Measurements from ENCODE around the gene PRR14L.
"Not testable (repeated sequence)": the region's sequence is repeated elsewhere in the genome, so short reads cannot be mapped to it uniquely, and the experiment has no call there.

The PRR14L gene

GRCh38 chr22:31747441-31747840 lies 2.5 kb downstream of the PRR14L start:
- Histone ChIP-seq H3K27me3 (no peaks in the 10 kb centered on the region), H3K4me3 (no peak overlapping the region), H3K9ac (peak overlapping the region in 8 of 11 experiments; percentile 8 to 99 (median 97); a peak in 8 of 22 replicates), H4K20me1 (peaks cover 0 to 55% (median 38%) of the 10 kb centered on the region in 11 experiments; a peak in 18 of 22 replicates), H3K27ac (0 out of 22 replicates have a peak overlapping the region, but pooled peaks of 1 of the 11 experiments have one; percentile 98), H3K4me2 (peak overlapping the region in 9 of 11 experiments; percentile 85 to 98 (median 92); a peak in 14 of 22 replicates), H3K9me3 (replicated peaks in 1 of 11) (no peaks in the 10 kb centered on the region), H3K36me3 (peaks cover 33 to 56% (median 46%) of the 10 kb centered on the region in 11 experiments), H3K4me1 (peaks cover 36 to 51% (median 38%) of the 10 kb centered on the region in 10 experiments)
- TF ChIP-seq Cebpa-rat (IDR thresholded peaks at IDR 0.05) = no peak

- Histone ChIP-seq H3K4me3 (no peak overlapping the region), H3K27ac (no peak overlapping the region), H3K36me3 (peaks cover 56 to 92% (median 77%) of the 10 kb centered on the region in 11 experiments), H3K9me3 (replicated peaks in 1 of 11) (no peaks in the 10 kb centered on the region), H3K4me2 (no peak overlapping the region), H3K27me3 (no peaks in the 10 kb centered on the region), H3K4me1 (peaks cover 14 to 42% (median 28%) of the 10 kb centered on the region in 10 experiments), H4K20me1 (peaks cover 19 to 90% (median 73%) of the 10 kb centered on the region in 11 experiments; a peak in 21 of 22 replicates), H3K9ac (no peak overlapping the region)
- no peak for TF ChIP-seq Cebpa-rat (IDR thresholded peaks at IDR 0.05)
These were observed 6.1 kb downstream of the PRR14L start for GRCh38 chr22:31743871-31744270.

GRCh38 chr22:31742682-31743081 lies 7.2 kb downstream of the PRR14L start:
- Histone ChIP-seq H3K4me3 (no peak overlapping the region), H3K36me3 (peaks cover 65 to 100% (median 84%) of the 10 kb centered on the region in 11 experiments), H3K9ac (no peak overlapping the region)

GRCh38 chr22:31742115-31742514 lies 7.8 kb downstream of the PRR14L start:
- Histone ChIP-seq H4K20me1 (peaks cover 34 to 98% (median 90%) of the 10 kb centered on the region in 11 experiments; a peak in 21 of 22 replicates), H3K27ac (peak overlapping the region in 2 of 11 experiments; percentile 1 to 5; a peak in 1 of 22 replicates), H3K4me2 (peak overlapping the region in 4 of 11 experiments; percentile 6 to 25 (median 14); a peak in 5 of 22 replicates), H3K27me3 (no peaks in the 10 kb centered on the region), H3K36me3 (peaks cover 65 to 100% (median 84%) of the 10 kb centered on the region in 11 experiments), H3K4me3 (no peak overlapping the region), H3K9ac (peak overlapping the region in 1 of 11 experiments; percentile 24; a peak in 1 of 22 replicates), H3K9me3 (replicated peaks in 1 of 11) (no peaks in the 10 kb centered on the region), H3K4me1 (peaks cover 0 to 24% (median 14%) of the 10 kb centered on the region in 10 experiments; a peak in 10 of 20 replicates)
- no peak for TF ChIP-seq Cebpa-rat (IDR thresholded peaks at IDR 0.05)

More at GRCh38 chr22:31742682-31743081, 7.2 kb downstream of the PRR14L start:
- H4K20me1 ChIP-seq = peaks cover 28 to 95% (median 85%) of the 10 kb centered on the region in 11 experiments; a peak in 21 of 22 replicates
- no peak for TF ChIP-seq Cebpa-rat (IDR thresholded peaks at IDR 0.05)
- H3K27me3 ChIP-seq = no peaks in the 10 kb centered on the region
- peak overlapping the region in 2 of 11 experiments; percentile 6 to 25; a peak in 2 of 22 replicates for H3K4me2 ChIP-seq
- H3K4me1 ChIP-seq = peaks cover 2 to 30% (median 17%) of the 10 kb centered on the region in 10 experiments; a peak in 16 of 20 replicates
- no peaks in the 10 kb centered on the region for H3K9me3 ChIP-seq (replicated peaks in 1 of 11)
- H3K27ac ChIP-seq = no peak overlapping the region

- H3K27me3 ChIP-seq; H3K4me2 ChIP-seq; H3K27ac ChIP-seq; H3K9ac ChIP-seq; H3K9me3 ChIP-seq (replicated peaks in 1 of 11); H3K4me3 ChIP-seq: not testable (repeated sequence)
- Histone ChIP-seq H3K36me3 (peaks cover 73 to 98% (median 82%) of the 10 kb centered on the region in 11 experiments), H3K4me1 (peaks cover 0 to 18% (median 14%) of the 10 kb centered on the region in 10 experiments; a peak in 10 of 20 replicates), H4K20me1 (peaks cover 36 to 97% (median 93%) of the 10 kb centered on the region in 11 experiments; a peak in 21 of 22 replicates)
These were observed 9.6 kb downstream of the PRR14L start for GRCh38 chr22:31740314-31740713.

GRCh38 chr22:31739795-31740201 lies 10.1 kb downstream of the PRR14L start:
- Histone ChIP-seq H3K9ac (peak overlapping the region in 2 of 11 experiments; percentile 4 to 19; a peak in 1 of 22 replicates), H3K27me3 (no peaks in the 10 kb centered on the region), H3K9me3 (replicated peaks in 1 of 11) (no peaks in the 10 kb centered on the region), H3K4me1 (peaks cover 0 to 18% (median 14%) of the 10 kb centered on the region in 10 experiments; a peak in 10 of 20 replicates), H4K20me1 (peaks cover 36 to 98% (median 93%) of the 10 kb centered on the region in 11 experiments; a peak in 21 of 22 replicates), H3K4me2 (no peak overlapping the region), H3K27ac (no peak overlapping the region), H3K4me3 (no peak overlapping the region), H3K36me3 (peaks cover 74 to 98% (median 84%) of the 10 kb centered on the region in 11 experiments)
- TF ChIP-seq Cebpa-rat (IDR thresholded peaks at IDR 0.05) = no peak

- no peaks in the 10 kb centered on the region for H3K27me3 ChIP-seq
- no peak overlapping the region for H3K4me2 ChIP-seq
- H3K9me3 ChIP-seq (replicated peaks in 1 of 11) = no peaks in the 10 kb centered on the region
- TF ChIP-seq Cebpa-rat (IDR thresholded peaks at IDR 0.05) = no peak
- peaks cover 40 to 98% (median 95%) of the 10 kb centered on the region in 11 experiments; a peak in 21 of 22 replicates for H4K20me1 ChIP-seq
- peaks cover 0 to 18% (median 14%) of the 10 kb centered on the region in 10 experiments; a peak in 10 of 20 replicates for H3K4me1 ChIP-seq
- peak overlapping the region in 3 of 11 experiments; percentile 2 to 44 (median 19); a peak in 1 of 22 replicates for H3K9ac ChIP-seq
- H3K36me3 ChIP-seq = peaks cover 75 to 98% (median 86%) of the 10 kb centered on the region in 11 experiments
- H3K4me3 ChIP-seq = no peak overlapping the region
- no peak overlapping the region for H3K27ac ChIP-seq
These were observed 11.4 kb downstream of the PRR14L start for GRCh38 chr22:31738566-31738965.

GRCh38 chr22:31737932-31738331 lies 12.0 kb downstream of the PRR14L start:
- no peak for TF ChIP-seq Cebpa-rat (IDR thresholded peaks at IDR 0.05)
- Histone ChIP-seq H4K20me1 (peaks cover 40 to 98% (median 94%) of the 10 kb centered on the region in 11 experiments; a peak in 21 of 22 replicates), H3K4me3 (no peak overlapping the region), H3K9me3 (replicated peaks in 1 of 11) (no peaks in the 10 kb centered on the region), H3K36me3 (peaks cover 75 to 98% (median 86%) of the 10 kb centered on the region in 11 experiments), H3K4me2 (no peak overlapping the region), H3K27me3 (no peaks in the 10 kb centered on the region), H3K4me1 (peaks cover 0 to 18% (median 14%) of the 10 kb centered on the region in 10 experiments; a peak in 10 of 20 replicates), H3K27ac (no peak overlapping the region), H3K9ac (peak overlapping the region in 1 of 11 experiments; percentile 19; a peak in 2 of 22 replicates)

- Histone ChIP-seq H3K36me3 (peaks cover 68 to 97% (median 84%) of the 10 kb centered on the region in 11 experiments), H3K4me2 (no peak overlapping the region), H3K9me3 (replicated peaks in 1 of 11) (no peaks in the 10 kb centered on the region), H3K27me3 (no peaks in the 10 kb centered on the region), H3K9ac (no peak overlapping the region), H3K4me3 (no peak overlapping the region), H3K4me1 (peaks cover 0 to 6% (median 4%) of the 10 kb centered on the region in 10 experiments; a peak in 9 of 20 replicates), H4K20me1 (peaks cover 45 to 98% (median 93%) of the 10 kb centered on the region in 11 experiments), H3K27ac (no peak overlapping the region)
- TF ChIP-seq Cebpa-rat (IDR thresholded peaks at IDR 0.05) = no peak
These were observed 13.5 kb downstream of the PRR14L start for GRCh38 chr22:31736458-31736857.

Data from BLaER1 treated with 17β-estradiol and CSF1 and Interleukin-3, amounts not matched to agents 10 nM and 100 nM (cell line).